CD4-positive, alpha-beta T cell (primary cell): Measurements from ENCODE around the gene C11orf91. TPM values are rescaled to one million over a fixed set of nuclear protein-coding genes. Genes with fewer than 3 reads are reported as not detected.

Experiments used
- ATAC-seq: fragments of 200-7000 bp; cut with Tn5 transposase; one replicate; pipeline ENCODE4 v1.10.0; 2022; ENCODE audit warnings: mild to moderate bottlenecking; ENCODE audit not compliant: poor library complexity
- CTCF ChIA-PET: fragments of 350-600 bp; sonication (Branson Sonifier 250); formaldehyde crosslinking; loops from one replicate; lab custom pipeline; 2021; ENCODE audit warnings: antibody characterized with exemption, inconsistent platforms; lab: Charles Lee
- POLR2A ChIA-PET: fragments of 350-600 bp; sonication (Branson Sonifier 250); formaldehyde crosslinking; loops from one replicate; lab custom pipeline; 2021; ENCODE audit warnings: antibody characterized with exemption, inconsistent platforms; lab: Charles Lee
- DNase-seq, 14 experiments: peaks; one replicate each; pipeline ENCODE4 v3.0.0-alpha.2; 2013 to 2020; ENCODE audit warnings: mixed read lengths in 2 of 14
- H3K27ac ChIP-seq, 2 donors: one replicate each; pipeline versions ENCODE4 v1.5.1 to v1.7.0; 2013; ENCODE audit warnings: low read length in 2 of 2, low read depth in 1 of 2, mild to moderate bottlenecking in 1 of 2
- H3K27me3 ChIP-seq, 2 experiments: 1 replicate in 1 of 2; 2 replicates in 1 of 2; pipeline versions ENCODE4 v1.6.1 to v1.7.0; 2013; ENCODE audit warnings: low read length in 2 of 2, control low read depth in 1 of 2, mild to moderate bottlenecking in 1 of 2, moderate library complexity in 1 of 2; ENCODE audit not compliant: insufficient read depth in 2 of 2, control insufficient read depth in 1 of 2
- H3K36me3 ChIP-seq: one replicate; pipeline ENCODE4 v1.6.1; 2013; ENCODE audit warnings: low read length, control low read depth; ENCODE audit not compliant: insufficient read depth
- H3K4me1 ChIP-seq: one replicate; pipeline ENCODE4 v1.6.1; 2013; ENCODE audit warnings: low read length, control low read depth; ENCODE audit not compliant: insufficient read depth
- H3K4me3 ChIP-seq: one replicate; pipeline ENCODE4 v1.5.1; 2013; ENCODE audit warnings: mild to moderate bottlenecking, low read length, moderate library complexity
- H3K9me3 ChIP-seq, 2 experiments: 1 replicate in 1 of 2; 2 replicates in 1 of 2; pipeline versions ENCODE4 v1.6.1 to v1.7.0; 2013; ENCODE audit warnings: low read length in 2 of 2, mild to moderate bottlenecking in 2 of 2, control low read depth in 1 of 2, moderate library complexity in 1 of 2; ENCODE audit not compliant: control insufficient read depth in 1 of 2, insufficient read depth in 1 of 2
- H3K27ac Mint-ChIP-seq: one replicate; pipeline ENCODE4 v1.8.0; 2020; ENCODE audit warnings: mixed read lengths
- H3K27me3 Mint-ChIP-seq: one replicate; pipeline ENCODE4 v1.8.0; 2021; ENCODE audit warnings: mixed read lengths
- H3K36me3 Mint-ChIP-seq: one replicate; pipeline ENCODE4 v1.8.0; 2021; ENCODE audit warnings: low read depth, mixed read lengths
- H3K4me1 Mint-ChIP-seq: one replicate; pipeline ENCODE4 v1.8.0; 2021; ENCODE audit warnings: low read depth, mixed read lengths
- H3K4me3 Mint-ChIP-seq: one replicate; pipeline ENCODE4 v1.8.0; 2020; ENCODE audit warnings: mild to moderate bottlenecking, mixed read lengths
- H3K9me3 Mint-ChIP-seq: one replicate; pipeline ENCODE4 v1.8.0; 2020; ENCODE audit warnings: mixed read lengths
- CTCF ChIP-seq: fragments of 200-600 bp; IDR thresholded peaks from one replicate; pipeline ENCODE4 v1.8.0; 2022; ENCODE audit warnings: antibody characterized with exemption, mild to moderate bottlenecking
- intact Hi-C, 2 experiments: fragments of 100-400 bp; cut with DNase I in 1 of 2; cut with micrococcal nuclease in 1 of 2; formaldehyde crosslinking; loops; one replicate each; pipeline versions ENCODE4 v1.15.1 to v1.9.0; 2023 to 2025; cut with DNase I, micrococcal nuclease
- total RNA-seq, 174 experiments: library from RNA in 2 of 174; stranded (reverse) in 2 of 174; gene quantifications; one replicate each; pipeline ENCODE4 v1.2.3 and lab custom pipeline; 2021 to 2026

C11orf91 gene
- total RNA-seq, 2 experiments from 2014 or later = 0.45 TPM; not detected in 1

GRCh38 chr11:33713151-33713855, 12.7 kb upstream of the C11orf91 start:
- Histone ChIP-seq H3K4me3 (no peak overlapping the region), H3K27me3 (no peaks in the 10 kb centered on the region), H3K4me1 (no peaks in the 10 kb centered on the region), H3K36me3 (peaks cover 58% of the 10 kb centered on the region), H3K9me3 (no peaks in the 10 kb centered on the region), H3K27ac (no peak overlapping the region)
- Mint-ChIP-seq H3K27me3 (no peaks in the 10 kb centered on the region), H3K36me3 (peaks cover 77% of the 10 kb centered on the region), H3K4me3 (no peak overlapping the region), H3K27ac (no peak overlapping the region), H3K4me1 (no peaks in the 10 kb centered on the region), H3K9me3 (no peaks in the 10 kb centered on the region)
- intact Hi-C loops = no loop called here
- TF ChIP-seq CTCF = no peak
- ATAC-seq = no peak
- ChIA-PET CTCF (no interaction called here), POLR2A (no interaction called here)
- no peak for DNase-seq

- Histone ChIP-seq H3K4me3 (no peak overlapping the region), H3K9me3 (no peaks in the 10 kb centered on the region), H3K27me3 (no peaks in the 10 kb centered on the region), H3K4me1 (no peaks in the 10 kb centered on the region), H3K36me3 (peaks cover 53% of the 10 kb centered on the region), H3K27ac (no peak overlapping the region)
- H3K27ac Mint-ChIP-seq = no peak overlapping the region
- ChIA-PET POLR2A (no interaction called here), CTCF (no interaction called here)
- ATAC-seq = no peak
- H3K27me3 Mint-ChIP-seq = no peaks in the 10 kb centered on the region
- H3K4me3 Mint-ChIP-seq = no peak overlapping the region
- no peaks in the 10 kb centered on the region for H3K4me1 Mint-ChIP-seq
- DNase-seq = no peak
- H3K36me3 Mint-ChIP-seq = peaks cover 69% of the 10 kb centered on the region
- intact Hi-C loops = no loop called here
- H3K9me3 Mint-ChIP-seq = no peaks in the 10 kb centered on the region
- TF ChIP-seq CTCF = no peak
These were observed 11.8 kb upstream of the C11orf91 start for GRCh38 chr11:33712436-33712835.

- intact Hi-C loops = loop anchor here in 1 of 2 experiments (10.0 kb wide), 3 partner anchors 725 to 1955 kb away; partner anchors contain the start of genes CAT, QSER1 and TRIM44
- peaks cover 3% of the 10 kb centered on the region for H3K4me1 ChIP-seq
- ATAC-seq (no peak), DNase-seq (no peak)
- H3K27me3 ChIP-seq = no peaks in the 10 kb centered on the region
- no peaks in the 10 kb centered on the region for H3K27me3 Mint-ChIP-seq
- H3K9me3 Mint-ChIP-seq = no peaks in the 10 kb centered on the region
- no peaks in the 10 kb centered on the region for H3K9me3 ChIP-seq
- no peak overlapping the region for H3K4me3 ChIP-seq
- H3K36me3 ChIP-seq = peaks cover 30% of the 10 kb centered on the region
- H3K36me3 Mint-ChIP-seq = peaks cover 48% of the 10 kb centered on the region
- no peaks in the 10 kb centered on the region for H3K4me1 Mint-ChIP-seq
- no peak overlapping the region for H3K27ac Mint-ChIP-seq
- H3K27ac ChIP-seq = no peak overlapping the region
- ChIA-PET POLR2A (interaction anchor here (1.6 kb wide), 1 partner anchor 9 kb away, joined by 4 read pairs; no protein-coding TSS in a partner anchor), CTCF (no interaction called here)
- TF ChIP-seq CTCF = no peak
- H3K4me3 Mint-ChIP-seq = no peak overlapping the region
These were observed 8.8 kb upstream of the C11orf91 start for GRCh38 chr11:33709466-33709865.
